HepG2 (cell line): ENCODE measurements around the gene SLC38A9. TPM values are rescaled to one million over a fixed set of nuclear protein-coding genes. Genes with fewer than 3 reads are reported as not detected.

Source experiments
- ATAC-seq: fragments of 200-7000 bp; cut with Tn5 transposase; 3 replicates; pipeline ENCODE4 v1.9.1; 2020; ENCODE audit warnings: mild to moderate bottlenecking, moderate library complexity
- BruUV-seq: library from RNA; stranded (reverse); fragments of 400-500 nt; replicated peaks from 2 replicates; lab custom pipeline; 2021; lab: Mats Ljungman, UMichigan
- CTCF ChIA-PET: fragments of 300-600 bp; formaldehyde crosslinking; extraction: SDS; loops from one replicate; lab custom pipeline; 2021; ENCODE audit warnings: low total read pairs, inconsistent platforms, low intra/inter-chr PET ratio; lab: Yijun Ruan, JAX
- POLR2A ChIA-PET: fragments of 350-600 bp; sonication (Branson Sonifier 250); formaldehyde crosslinking; loops from one replicate; lab custom pipeline; 2020; ENCODE audit warnings: antibody characterized with exemption, inconsistent platforms; lab: Yijun Ruan, JAX
- DNase-seq: peaks from one replicate; pipeline ENCODE4 v3.0.0-alpha.2; 2015; ENCODE audit warnings: low spot score
- FAIRE-seq: peaks from 3 replicates; lab custom pipeline; 2011; peaks lifted over from hg19 to GRCh38; lab: Jason Lieb, UNC
- H2AFZ ChIP-seq: one replicate; pipeline ENCODE4 v1.6.1; 2011; ENCODE audit warnings: low read length, inconsistent platforms
- H3K27ac ChIP-seq: fragments of 300-600 bp; 3 replicates; pipeline ENCODE4 v1.8.0; 2011; ENCODE audit warnings: mixed run types, mild to moderate bottlenecking, mixed read lengths, low read length, inconsistent platforms; ENCODE audit not compliant: insufficient read depth; ENCODE audit errors: extremely low read length
- H3K27me3 ChIP-seq, 2 experiments: fragments of 200-600 bp in 1 of 2; 2 replicates in 1 of 2; 3 replicates in 1 of 2; pipeline versions ENCODE4 v1.6.0 to v1.8.0; 2011; ENCODE audit warnings: low read length in 2 of 2, mild to moderate bottlenecking in 2 of 2, moderate library complexity in 2 of 2, inconsistent platforms in 1 of 2; ENCODE audit not compliant: insufficient read depth in 2 of 2, control insufficient read depth in 1 of 2
- H3K36me3 ChIP-seq, 2 experiments: fragments of 200-600 bp in 1 of 2; replicated peaks in 1 of 2; 2 replicates in 1 of 2; 3 replicates in 1 of 2; pipeline versions ENCODE4 v1.5.1 to v1.8.0; 2011; ENCODE audit warnings: low read length in 2 of 2, inconsistent platforms in 1 of 2; ENCODE audit not compliant: insufficient read depth in 2 of 2, control insufficient read depth in 1 of 2
- H3K4me1 ChIP-seq: 2 replicates; pipeline ENCODE4 v1.5.1; 2012; ENCODE audit warnings: low read length, inconsistent platforms; ENCODE audit not compliant: insufficient read depth
- H3K4me2 ChIP-seq: 2 replicates; pipeline ENCODE4 v1.6.0; 2011; ENCODE audit warnings: low read depth, low read length, inconsistent platforms
- H3K4me3 ChIP-seq, 3 experiments: fragments of 200-600 bp in 1 of 3; sonication (generic), shearing (Covaris generic) in 1 of 3; replicated peaks in 1 of 3; 2 replicates each; pipeline ENCODE4 v1.5.1; 2011 to 2016; ENCODE audit warnings: low read length in 3 of 3, inconsistent platforms in 2 of 3, low read depth in 2 of 3, mild to moderate bottlenecking in 2 of 3, control low read depth in 1 of 3, mixed read lengths in 1 of 3; ENCODE audit not compliant: insufficient read depth in 1 of 3
- H3K79me2 ChIP-seq: one replicate; pipeline ENCODE4 v1.6.1; 2011; ENCODE audit warnings: low read length, inconsistent platforms; ENCODE audit not compliant: insufficient read depth
- H3K9ac ChIP-seq: 2 replicates; pipeline ENCODE4 v1.6.0; 2011; ENCODE audit warnings: mild to moderate bottlenecking, low read depth, low read length, inconsistent platforms; ENCODE audit not compliant: insufficient read depth
- H3K9me3 ChIP-seq: 2 replicates; pipeline ENCODE4 v1.5.1; 2012; ENCODE audit warnings: mild to moderate bottlenecking, low read length
- H4K20me1 ChIP-seq: 2 replicates; pipeline ENCODE4 v1.6.0; 2011; ENCODE audit warnings: inconsistent platforms, mild to moderate bottlenecking, low read length, moderate library complexity; ENCODE audit not compliant: insufficient read depth
- AKNA ChIP-seq: sonication (generic); formaldehyde crosslinking; IDR thresholded peaks from 2 replicates; pipeline ENCODE4 v1.4.0; 2020; ENCODE audit warnings: missing genetic modification reagents, borderline replicate concordance
- CHCHD3 ChIP-seq: sonication (generic); formaldehyde crosslinking; IDR thresholded peaks from 2 replicates; pipeline ENCODE4 v1.8.0; 2022; ENCODE audit warnings: mild to moderate bottlenecking, missing genetic modification reagents, moderate library complexity
- MBNL3 ChIP-seq: fragments of 250-450 bp; sonication (Bioruptor Pico); conservative IDR thresholded peaks from 2 replicates; pipeline ENCODE4 v1.8.0; 2022; ENCODE audit warnings: mild to moderate bottlenecking, inconsistent platforms
- NFATC3 ChIP-seq: sonication (generic); formaldehyde crosslinking; IDR thresholded peaks from 2 replicates; pipeline ENCODE4 v1.5.1; 2020; ENCODE audit warnings: mild to moderate bottlenecking, missing genetic modification reagents
- NFE2 ChIP-seq: sonication (generic); formaldehyde crosslinking; IDR thresholded peaks from 2 replicates; pipeline ENCODE4 v1.4.0; 2020; ENCODE audit warnings: missing genetic modification reagents
- PHF21A ChIP-seq: sonication (generic); formaldehyde crosslinking; IDR thresholded peaks from 2 replicates; pipeline ENCODE4 v1.5.0; 2020; ENCODE audit warnings: mild to moderate bottlenecking, missing genetic modification reagents
- POLR2AphosphoS2 ChIP-seq: IDR thresholded peaks from 2 replicates; pipeline ENCODE4 v1.6.1; 2011; ENCODE audit warnings: low read depth, low read length, improper control_type of control experiment
- RFXANK ChIP-seq: IDR thresholded peaks from 2 replicates; pipeline ENCODE4 v1.6.1; 2016
- TFDP1 ChIP-seq: IDR thresholded peaks from 2 replicates; pipeline ENCODE4 v1.6.1; 2016; ENCODE audit warnings: missing compliant biosample characterization, missing genetic modification reagents, borderline replicate concordance
- WIZ ChIP-seq: sonication (generic); formaldehyde crosslinking; IDR thresholded peaks from 2 replicates; pipeline ENCODE4 v1.5.1; 2020; ENCODE audit warnings: mild to moderate bottlenecking, missing genetic modification reagents
- ZBTB3 ChIP-seq: sonication (generic); formaldehyde crosslinking; IDR thresholded peaks from 2 replicates; pipeline ENCODE4 v1.4.0; 2020; ENCODE audit warnings: low read depth, mild to moderate bottlenecking, moderate library complexity, missing genetic modification reagents, borderline replicate concordance
- ZFX ChIP-seq: sonication (generic); formaldehyde crosslinking; IDR thresholded peaks from 2 replicates; pipeline ENCODE4 v1.4.0; 2020; ENCODE audit warnings: mild to moderate bottlenecking, low read depth, missing genetic modification reagents, moderate library complexity
- ZNF124 ChIP-seq: sonication (generic); formaldehyde crosslinking; IDR thresholded peaks from 2 replicates; pipeline ENCODE4 v1.4.0; 2020; ENCODE audit warnings: missing genetic modification reagents
- ZNF20 ChIP-seq: sonication (generic); formaldehyde crosslinking; IDR thresholded peaks from 2 replicates; pipeline ENCODE4 v1.4.0; 2020; ENCODE audit warnings: mild to moderate bottlenecking, moderate library complexity, missing genetic modification reagents
- ZNF24 ChIP-seq: fragments of 450-650 bp; IDR thresholded peaks from 2 replicates; pipeline ENCODE4 v1.6.1; 2017; ENCODE audit warnings: antibody characterized with exemption, mild to moderate bottlenecking
- ZNF280B ChIP-seq: sonication (generic); formaldehyde crosslinking; IDR thresholded peaks from 2 replicates; pipeline ENCODE4 v1.5.0; 2020; ENCODE audit warnings: missing genetic modification reagents, mild to moderate bottlenecking, borderline replicate concordance
- ZNF414 ChIP-seq: sonication (generic); formaldehyde crosslinking; IDR thresholded peaks from 2 replicates; pipeline ENCODE4 v1.5.0; 2020; ENCODE audit warnings: missing genetic modification reagents
- WGBS: methylation state at CpG from one replicate; pipeline ENCODE4 v1.1.6; 2017; ENCODE audit warnings: low lambda C conversion rate; 5-methylcytosine and 5-hydroxymethylcytosine counted together
- in situ Hi-C: cut with HindIII; loops from 2 replicates; pipeline ENCODE4 v1.10.0; 2017; ENCODE audit warnings: low pct_unique_long_range_greater_than_20kb; ENCODE audit not compliant: extremely low pct_ligation_motif_present
- intact Hi-C: fragments of 100-400 bp; cut with micrococcal nuclease; formaldehyde crosslinking; loops from one replicate; pipeline ENCODE4 v1.10.0; 2022; ENCODE audit not compliant: unreplicated experiment
- polyA plus RNA-seq, 8 experiments: library from polyadenylated mRNA; depleted of rRNA in 3 of 8; stranded (reverse) in 7 of 8; unstranded in 1 of 8; fragments of >200 nt; fragmentation: Illumina TruSeq in 4 of 8; extraction: Trizol in 4 of 8; gene quantifications; 2 replicates each; pipeline versions ENCODE4 v1.2.1 to v1.2.3, GENCODE V29; 2011 to 2016; ENCODE audit warnings: low read depth in 4 of 8, missing spikeins in 1 of 8, mixed read lengths in 1 of 8; ENCODE audit not compliant: insufficient read depth in 1 of 8
- total RNA-seq, 5 experiments: library from RNA; depleted of rRNA; stranded (reverse); fragments of >200 nt; fragmentation: Illumina TruSeq; extraction: Trizol; gene quantifications; 2 replicates each; pipeline ENCODE4 v1.2.3, GENCODE V29; 2016; ENCODE audit warnings: low read depth in 1 of 5
- TF ChIP-seq, protein P1 (sequence below): IDR thresholded peaks from 2 replicates; pipeline ENCODE4 v1.6.1; 2016; ENCODE audit warnings: mild to moderate bottlenecking, missing biosample characterization, missing genetic modification reagents

The SLC38A9 gene
- total and polyA plus RNA-seq, 2 of the 13 experiments (the other 11 are each of a cell fraction or from before 2014, with no cell fraction given), result 19.3 to 36.0 TPM

DNA sequence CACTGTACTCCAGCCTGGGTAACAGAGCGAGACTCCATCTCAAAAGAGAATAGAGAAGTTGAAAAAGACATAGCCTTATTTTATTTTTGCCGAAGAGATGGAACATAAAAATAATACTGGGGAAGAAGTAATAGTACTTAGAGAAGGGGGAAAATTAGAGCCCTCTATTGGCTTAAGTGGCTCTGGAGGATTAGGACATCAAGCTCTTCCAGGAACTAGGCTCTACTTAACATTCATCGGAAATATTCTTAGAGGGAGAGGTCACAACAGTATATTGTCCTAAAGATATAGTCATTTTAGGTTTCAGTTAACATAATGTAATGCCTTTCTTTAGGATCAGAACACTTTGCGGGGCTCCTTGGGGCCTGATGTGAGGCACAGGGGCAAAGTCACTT is 91.4 kb downstream of the SLC38A9 start:
- BruUV-seq, result no TSS peak
- H3K4me2 ChIP-seq, result peak overlapping the region; percentile 33; the same call in 1 of the 2 replicates
- CTCF ChIA-PET, result no interaction called here
- no peak for ATAC-seq
- no peaks in the 10 kb centered on the region for H3K9me3 ChIP-seq
- H4K20me1 ChIP-seq, result no peaks in the 10 kb centered on the region
- no peaks in the 10 kb centered on the region for H3K79me2 ChIP-seq
- WGBS, result 80% methylated on average over 4 of the region's 4 CpGs
- H3K36me3 ChIP-seq, result no peaks in the 10 kb centered on the region
- no peak overlapping the region for H3K9ac ChIP-seq
- no peak for DNase-seq
- H3K27me3 ChIP-seq, result no peaks in the 10 kb centered on the region
- H3K27ac ChIP-seq, result no peak overlapping the region
- in situ Hi-C loops, result no loop called here
- no peak for FAIRE-seq
- no peak overlapping the region; a peak in 1 of 6 replicates for H3K4me3 ChIP-seq
- H2AFZ ChIP-seq, result no peak overlapping the region
- H3K4me1 ChIP-seq, result peaks cover 14% of the 10 kb centered on the region
- POLR2A ChIA-PET, result no interaction called here
- intact Hi-C loops, result no loop called here
- TF ChIP-seq WIZ (no peak), RFXANK (no peak), ZNF124 (CRISPR knock-in tag) (no peak), NFE2 (CRISPR knock-in tag) (no peak), ZNF280B (CRISPR knock-in tag) (no peak), MBNL3 (CRISPR knock-in tag) (no peak), AKNA (no peak), ZNF24 (no peak), PHF21A (CRISPR knock-in tag) (no peak), ZNF20 (CRISPR knock-in tag) (no peak), ZNF414 (CRISPR knock-in tag) (no peak), ZBTB3 (no peak), NFATC3 (CRISPR knock-in tag) (no peak), ZFX (CRISPR knock-in tag) (no peak), POLR2AphosphoS2 (no peak), CHCHD3 (no peak), TFDP1 (CRISPR knock-in tag) (no peak)
- TF ChIP-seq, protein P1, sequence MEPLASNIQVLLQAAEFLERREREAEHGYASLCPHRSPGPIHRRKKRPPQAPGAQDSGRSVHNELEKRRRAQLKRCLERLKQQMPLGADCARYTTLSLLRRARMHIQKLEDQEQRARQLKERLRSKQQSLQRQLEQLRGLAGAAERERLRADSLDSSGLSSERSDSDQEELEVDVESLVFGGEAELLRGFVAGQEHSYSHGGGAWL, result no peak
